ENCODE results near the gene ARHGAP10. TPM values are rescaled to one million over a fixed set of nuclear protein-coding genes. Genes with fewer than 3 reads are reported as not detected.
A peak's percentile ranks its signal among the peaks of the same experiment; 100 is the strongest.

ARHGAP10 gene
- total and polyA plus RNA-seq, 3 donors from 2014 or later = 17.4 to 108 (median 83.5) TPM

- H3K9me3 ChIP-seq = no peaks in the 10 kb centered on the region
- peak overlapping the region; percentile 89 to 92 for H3K27ac ChIP-seq
- H3K4me1 ChIP-seq = peaks cover 58% of the 10 kb centered on the region
- no peaks in the 10 kb centered on the region for H3K36me3 ChIP-seq (ENCODE audit: low read depth, missing control alignments)
- no peak for DNase-seq
- WGBS, 2 donors = 85 to 93% methylated on average over 2 of the region's 2 CpGs
- H3K27me3 ChIP-seq = no peaks in the 10 kb centered on the region
- intact Hi-C loops (cut with DNase I; ENCODE audit: low total_unique reads) = no loop called here
- H3K4me3 ChIP-seq = no peak overlapping the region
- TF ChIP-seq POLR2A (IDR thresholded peaks at IDR 0.05) (no peak), CTCF (IDR thresholded peaks at IDR 0.05) (no peak)
These were observed 101.4 kb downstream of the ARHGAP10 start for GRCh38 chr4:147833254-147833653.

GRCh38 chr4:147833741-147834140 is 101.9 kb downstream of the ARHGAP10 start:
- H3K4me1 ChIP-seq = peaks cover 55% of the 10 kb centered on the region
- H3K36me3 ChIP-seq (ENCODE audit: low read depth, missing control alignments) = no peaks in the 10 kb centered on the region
- no peaks in the 10 kb centered on the region for H3K27me3 ChIP-seq
- no peak for TF ChIP-seq CTCF (IDR thresholded peaks at IDR 0.05)
- TF ChIP-seq POLR2A (IDR thresholded peaks at IDR 0.05) = no peak
- H3K4me3 ChIP-seq = no peak overlapping the region
- peak overlapping the region; percentile 89 to 92 for H3K27ac ChIP-seq
- intact Hi-C loops (cut with DNase I; ENCODE audit: low total_unique reads) = no loop called here
- no peak for DNase-seq
- H3K9me3 ChIP-seq = no peaks in the 10 kb centered on the region
- 64 to 82% methylated on average over 2 of the region's 2 CpGs for WGBS, 2 donors

- DNase-seq = no peak
- Histone ChIP-seq H3K9me3 (no peaks in the 10 kb centered on the region), H3K4me1 (peaks cover 54% of the 10 kb centered on the region), H3K4me3 (no peak overlapping the region), H3K36me3 (ENCODE audit: low read depth, missing control alignments) (no peaks in the 10 kb centered on the region), H3K27ac (peak overlapping the region in 1 of 2 donors; percentile 84), H3K27me3 (no peaks in the 10 kb centered on the region)
- WGBS, 2 donors = 87 to 88% methylated on average over 3 of the region's 3 CpGs
- no peak for TF ChIP-seq POLR2A (IDR thresholded peaks at IDR 0.05)
- no peak for TF ChIP-seq CTCF (IDR thresholded peaks at IDR 0.05)
- intact Hi-C loops (cut with DNase I; ENCODE audit: low total_unique reads) = no loop called here
These were observed 102.6 kb downstream of the ARHGAP10 start for GRCh38 chr4:147834480-147834879.

GRCh38 chr4:147836807-147837206 is 104.9 kb downstream of the ARHGAP10 start:
- H3K4me1 ChIP-seq = peaks cover 47% of the 10 kb centered on the region
- no peaks in the 10 kb centered on the region for H3K27me3 ChIP-seq
- DNase-seq = no peak
- peak overlapping the region; percentile 84 for H3K27ac ChIP-seq
- intact Hi-C loops (cut with DNase I; ENCODE audit: low total_unique reads) = no loop called here
- TF ChIP-seq CTCF (IDR thresholded peaks at IDR 0.05) = no peak
- TF ChIP-seq POLR2A (IDR thresholded peaks at IDR 0.05) = no peak
- H3K4me3 ChIP-seq = no peak overlapping the region
- H3K36me3 ChIP-seq (ENCODE audit: low read depth, missing control alignments) = no peaks in the 10 kb centered on the region
- WGBS, 2 donors = 58 to 62% methylated on average over 6 of the region's 6 CpGs
- H3K9me3 ChIP-seq = no peaks in the 10 kb centered on the region

GRCh38 chr4:147837435-147837834 is 105.5 kb downstream of the ARHGAP10 start:
- WGBS, 2 donors = 54 to 56% methylated on average over 1 of the region's 1 CpG
- TF ChIP-seq POLR2A (IDR thresholded peaks at IDR 0.05) = no peak
- TF ChIP-seq CTCF (IDR thresholded peaks at IDR 0.05) = peak in 2 of 3 experiments; percentile 10 to 34
- Histone ChIP-seq H3K4me1 (peaks cover 51% of the 10 kb centered on the region), H3K27ac (peak overlapping the region; percentile 84), H3K4me3 (no peak overlapping the region), H3K9me3 (no peaks in the 10 kb centered on the region), H3K27me3 (no peaks in the 10 kb centered on the region), H3K36me3 (ENCODE audit: low read depth, missing control alignments) (no peaks in the 10 kb centered on the region)
- intact Hi-C loops (cut with DNase I; ENCODE audit: low total_unique reads) = no loop called here
- no peak for DNase-seq

Data from testis (tissue), 3 donors.